Hepatocyte (in vitro differentiated cells): ENCODE measurements around the gene GIMAP2. TPM values are rescaled to one million over a fixed set of nuclear protein-coding genes. Genes with fewer than 3 reads are reported as not detected.
"Not testable (repeated sequence)": the region's sequence is repeated elsewhere in the genome, so short reads cannot be mapped to it uniquely, and the experiment has no call there.

Experiments used
- DNase-seq: peaks from one replicate; pipeline ENCODE4 v3.0.0-alpha.2; 2016; ENCODE audit warnings: low spot score
- H2AFZ ChIP-seq: fragments of 200-600 bp; sonication (generic); 2 replicates; pipeline ENCODE4 v1.6.0; 2016; ENCODE audit warnings: antibody characterized with exemption, mild to moderate bottlenecking
- H3K27ac ChIP-seq: fragments of 200-600 bp; sonication (generic); 2 replicates; pipeline ENCODE4 v1.5.1; 2016; ENCODE audit warnings: mild to moderate bottlenecking
- H3K27me3 ChIP-seq: fragments of 200-600 bp; sonication (generic); 2 replicates; pipeline ENCODE4 v1.6.1; 2016
- H3K36me3 ChIP-seq: fragments of 200-600 bp; sonication (generic); replicated peaks from 2 replicates; pipeline ENCODE4 v1.5.1; 2016; ENCODE audit warnings: low read depth; ENCODE audit not compliant: insufficient read depth
- H3K4me1 ChIP-seq: fragments of 200-600 bp; sonication (generic); 2 replicates; pipeline ENCODE4 v1.5.1; 2016; ENCODE audit warnings: mild to moderate bottlenecking, moderate library complexity; ENCODE audit not compliant: insufficient read depth
- H3K4me2 ChIP-seq: fragments of 200-600 bp; sonication (generic); 2 replicates; pipeline ENCODE4 v1.6.0; 2016
- H3K4me3 ChIP-seq: fragments of 200-600 bp; sonication (generic); 2 replicates; pipeline ENCODE4 v1.5.1; 2016; ENCODE audit warnings: mild to moderate bottlenecking
- H3K79me2 ChIP-seq: fragments of 200-600 bp; sonication (generic); 2 replicates; pipeline ENCODE4 v1.6.0; 2017; ENCODE audit warnings: mild to moderate bottlenecking
- H3K9me2 ChIP-seq: fragments of 200-600 bp; sonication (generic); replicated peaks from 2 replicates; pipeline ENCODE4 v1.6.0; 2017; ENCODE audit warnings: mild to moderate bottlenecking; ENCODE audit not compliant: insufficient read depth
- H3K9me3 ChIP-seq: fragments of 200-600 bp; sonication (generic); 2 replicates; pipeline ENCODE4 v1.5.1; 2016; ENCODE audit warnings: low read depth, mild to moderate bottlenecking
- H4K20me1 ChIP-seq: fragments of 200-600 bp; sonication (generic); 2 replicates; pipeline ENCODE4 v1.6.0; 2016; ENCODE audit warnings: mild to moderate bottlenecking; ENCODE audit not compliant: insufficient read depth, poor library complexity, severe bottlenecking
- CTCF ChIP-seq: fragments of 200-600 bp; sonication (generic); IDR thresholded peaks from 2 replicates; pipeline ENCODE4 v1.5.1; 2016; ENCODE audit warnings: antibody characterized with exemption, mild to moderate bottlenecking; ENCODE audit not compliant: poor library complexity
- EZH2 ChIP-seq: fragments of 200-600 bp; sonication (generic); IDR thresholded peaks from 2 replicates; pipeline ENCODE4 v1.6.1; 2016; ENCODE audit warnings: antibody characterized with exemption, mild to moderate bottlenecking, borderline replicate concordance
- EZH2phosphoT487 ChIP-seq: fragments of 200-600 bp; sonication (generic); IDR thresholded peaks from one replicate; pipeline ENCODE4 v1.6.1; 2018; ENCODE audit warnings: antibody characterized with exemption, mild to moderate bottlenecking, low read depth, moderate library complexity; ENCODE audit not compliant: unreplicated experiment, severe bottlenecking
- WGBS: methylation state at CpG from one replicate; pipeline ENCODE4 v1.1.6; 2016; ENCODE audit warnings: low lambda C conversion rate; ENCODE audit errors: missing lambda C conversion rate; 5-methylcytosine and 5-hydroxymethylcytosine counted together
- polyA plus RNA-seq: library from polyadenylated mRNA; unstranded; fragments of >200 nt; fragmentation: Nextera tagmentation; extraction: Ambion mirVana; gene quantifications from 2 replicates; pipeline ENCODE4 v1.2.1, GENCODE V29; 2016
- total RNA-seq: library from RNA; depleted of rRNA; stranded (reverse); fragments of >200 nt; gene quantifications from 2 replicates; pipeline ENCODE4 v1.2.3, GENCODE V29; 2014

Gene GIMAP2
- total and polyA plus RNA-seq, 2 experiments from 2014 or later, result 0.23 to 1.4 TPM

DNA sequence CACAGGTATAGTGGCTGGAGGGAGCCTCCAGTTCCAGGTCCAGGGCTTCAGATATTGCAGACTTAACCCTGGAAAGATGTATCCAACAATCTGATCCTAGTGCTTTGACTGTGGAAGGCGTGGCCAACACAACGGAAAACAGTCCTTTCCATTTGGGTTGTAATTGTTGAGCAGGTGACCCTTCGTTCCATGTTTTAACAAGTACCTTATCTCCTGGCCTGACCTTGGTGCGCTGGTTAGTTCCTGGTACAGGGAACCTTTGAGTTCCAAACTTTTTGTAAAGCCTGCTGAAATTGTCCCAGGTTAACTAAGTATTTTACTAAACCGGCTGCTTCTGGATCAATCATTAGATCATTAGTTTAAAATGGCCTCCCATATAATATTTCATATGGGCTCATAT lies 29.5 kb upstream of the GIMAP2 start:
- H3K9me3 ChIP-seq, result no peaks in the 10 kb centered on the region
- DNase-seq, result no peak
- H3K4me3 ChIP-seq, result no peak overlapping the region
- H3K36me3 ChIP-seq, result no peaks in the 10 kb centered on the region
- H3K27me3 ChIP-seq, result no peaks in the 10 kb centered on the region
- no peaks in the 10 kb centered on the region for H3K4me1 ChIP-seq
- WGBS, result 75% methylated on average over 5 of the region's 5 CpGs
- H3K4me2 ChIP-seq, result no peak overlapping the region
- H3K9me2 ChIP-seq, result no peaks in the 10 kb centered on the region
- no peaks in the 10 kb centered on the region for H4K20me1 ChIP-seq
- no peak overlapping the region for H3K27ac ChIP-seq
- TF ChIP-seq EZH2phosphoT487 (no peak), CTCF (no peak), EZH2 (no peak)
- H2AFZ ChIP-seq, result no peak overlapping the region
- no peaks in the 10 kb centered on the region for H3K79me2 ChIP-seq

GRCh38 chr7:150657526-150657925 lies 28.0 kb upstream of the GIMAP2 start:
- no peaks in the 10 kb centered on the region for H4K20me1 ChIP-seq
- H3K36me3 ChIP-seq, result no peaks in the 10 kb centered on the region
- H3K9me3 ChIP-seq, result no peaks in the 10 kb centered on the region
- no peaks in the 10 kb centered on the region for H3K4me1 ChIP-seq
- no peak overlapping the region for H2AFZ ChIP-seq
- no peak for DNase-seq
- H3K4me2 ChIP-seq, result no peak overlapping the region
- H3K27me3 ChIP-seq, result no peaks in the 10 kb centered on the region
- 61% methylated on average over 3 of the region's 3 CpGs for WGBS
- H3K27ac ChIP-seq, result no peak overlapping the region
- TF ChIP-seq EZH2phosphoT487, result no peak
- TF ChIP-seq CTCF, result no peak
- no peak for TF ChIP-seq EZH2
- no peaks in the 10 kb centered on the region for H3K9me2 ChIP-seq
- H3K4me3 ChIP-seq, result no peak overlapping the region
- no peaks in the 10 kb centered on the region for H3K79me2 ChIP-seq

DNA sequence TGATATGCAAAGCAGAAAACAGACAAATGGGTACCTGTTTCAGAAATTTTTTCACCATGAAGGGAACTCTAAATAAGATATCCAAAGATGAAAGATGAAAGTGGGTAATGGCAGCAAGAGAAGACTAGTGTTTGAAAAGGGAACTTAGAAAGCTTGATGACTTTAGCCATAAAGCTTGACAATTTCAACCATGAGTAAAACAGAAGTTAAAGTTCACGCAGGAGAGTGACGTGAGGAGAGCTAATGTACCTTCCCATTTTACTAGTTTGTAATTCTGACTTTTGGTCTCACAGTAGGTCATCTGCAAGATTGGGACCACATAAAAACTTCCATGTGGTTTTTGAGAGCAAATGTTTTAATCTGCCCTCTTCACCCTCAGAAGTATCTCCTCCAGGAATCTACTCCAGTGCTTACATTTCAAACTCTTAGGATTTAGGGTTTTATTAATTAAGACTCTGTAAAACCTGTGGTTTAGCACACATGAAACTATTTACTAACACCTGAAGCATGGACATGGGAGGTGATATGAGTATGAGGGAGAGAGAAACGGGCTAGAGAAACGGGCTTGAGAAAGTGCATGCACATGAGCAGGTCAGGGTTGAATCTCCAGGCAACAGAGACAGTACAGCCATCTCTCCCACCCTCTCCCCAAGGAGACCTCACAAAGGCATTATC lies 24.4 kb upstream of the GIMAP2 start:
- Histone ChIP-seq H3K4me2 (no peak overlapping the region), H3K36me3 (no peaks in the 10 kb centered on the region), H3K27me3 (no peaks in the 10 kb centered on the region), H3K4me3 (no peak overlapping the region), H3K9me3 (no peaks in the 10 kb centered on the region), H4K20me1 (no peaks in the 10 kb centered on the region), H2AFZ (no peak overlapping the region), H3K9me2 (no peaks in the 10 kb centered on the region), H3K4me1 (no peaks in the 10 kb centered on the region), H3K27ac (no peak overlapping the region), H3K79me2 (no peaks in the 10 kb centered on the region)
- DNase-seq, result no peak
- TF ChIP-seq EZH2phosphoT487 (no peak), EZH2 (no peak), CTCF (no peak)
- 86% methylated on average over 4 of the region's 4 CpGs for WGBS

DNA sequence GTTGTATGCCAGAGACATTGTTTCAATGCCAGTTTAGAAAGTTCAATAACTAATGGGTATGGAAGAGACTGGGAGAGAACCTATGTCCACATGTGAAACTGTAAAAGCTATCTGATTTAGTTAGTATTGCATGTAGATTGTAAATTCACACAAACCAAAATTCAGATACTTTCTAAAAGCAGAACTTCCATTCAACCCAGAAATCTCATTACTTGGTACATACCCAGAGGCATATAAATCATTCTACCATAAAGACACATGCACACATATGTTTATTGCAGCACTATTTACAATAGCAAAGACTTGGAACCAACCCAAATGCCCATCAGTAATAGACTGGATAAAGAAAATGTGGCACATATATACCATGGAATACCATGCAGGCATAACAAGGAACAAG lies 22.7 kb upstream of the GIMAP2 start:
- not testable (repeated sequence) for H3K4me1 ChIP-seq, H3K9me2 ChIP-seq, H3K27me3 ChIP-seq, H3K9me3 ChIP-seq, H3K36me3 ChIP-seq, H3K4me2 ChIP-seq, H3K4me3 ChIP-seq, H4K20me1 ChIP-seq, H3K79me2 ChIP-seq, H3K27ac ChIP-seq, DNase-seq, H2AFZ ChIP-seq
